Endodermal cell (in vitro differentiated cells): ENCODE measurements around the gene CIDEC. TPM values are rescaled to one million over a fixed set of nuclear protein-coding genes. Genes with fewer than 3 reads are reported as not detected.

ENCODE experiments used
- DNase-seq: peaks from one replicate; pipeline ENCODE4 v3.0.0-alpha.2; 2017
- H3K27ac ChIP-seq: 2 replicates; pipeline ENCODE4 v1.5.1; 2013; ENCODE audit warnings: mild to moderate bottlenecking, low read depth, low read length, moderate library complexity
- H3K27me3 ChIP-seq: 2 replicates; pipeline ENCODE4 v1.6.1; 2013; ENCODE audit warnings: mild to moderate bottlenecking, low read length, moderate library complexity; ENCODE audit not compliant: insufficient read depth, control insufficient read depth, poor library complexity, severe bottlenecking
- H3K36me3 ChIP-seq: 2 replicates; pipeline ENCODE4 v1.7.0; 2013; ENCODE audit warnings: mild to moderate bottlenecking, low read length, moderate library complexity; ENCODE audit not compliant: control insufficient read depth, insufficient read depth
- H3K4me1 ChIP-seq: one replicate; pipeline ENCODE4 v1.7.0; 2013; ENCODE audit warnings: low read length; ENCODE audit not compliant: control insufficient read depth, insufficient read depth
- H3K4me3 ChIP-seq: 2 replicates; pipeline ENCODE4 v1.5.1; 2013; ENCODE audit warnings: mild to moderate bottlenecking, low read length, moderate library complexity
- H3K9ac ChIP-seq: 2 replicates; pipeline ENCODE4 v1.6.1; 2013; ENCODE audit warnings: mild to moderate bottlenecking, low read length, moderate library complexity; ENCODE audit not compliant: poor library complexity, severe bottlenecking; ENCODE audit errors: extremely low read depth
- H3K9me3 ChIP-seq: 2 replicates; pipeline ENCODE4 v1.6.1; 2013; ENCODE audit warnings: mild to moderate bottlenecking, low read length, moderate library complexity; ENCODE audit not compliant: control insufficient read depth
- H3K27ac Mint-ChIP-seq: 2 replicates; pipeline ENCODE4 v1.8.0; 2020; ENCODE audit warnings: mixed read lengths
- H3K27me3 Mint-ChIP-seq: 2 replicates; pipeline ENCODE4 v1.8.0; 2021; ENCODE audit warnings: mild to moderate bottlenecking, mixed read lengths; ENCODE audit not compliant: insufficient read depth
- H3K36me3 Mint-ChIP-seq: 2 replicates; pipeline ENCODE4 v1.8.0; 2020; ENCODE audit warnings: low read depth, mixed read lengths
- H3K4me1 Mint-ChIP-seq: 2 replicates; pipeline ENCODE4 v1.8.0; 2020; ENCODE audit warnings: mixed read lengths
- H3K4me3 Mint-ChIP-seq: 2 replicates; pipeline ENCODE4 v1.8.0; 2020; ENCODE audit warnings: mild to moderate bottlenecking, moderate library complexity, mixed read lengths
- H3K9me3 Mint-ChIP-seq: 2 replicates; pipeline ENCODE4 v1.8.0; 2020; ENCODE audit warnings: mild to moderate bottlenecking, mixed read lengths
- CTCF ChIP-seq: fragments of 200-600 bp; sonication (generic); conservative IDR thresholded peaks from 2 replicates; pipeline ENCODE4 v1.5.0; 2021; ENCODE audit warnings: antibody characterized with exemption, mild to moderate bottlenecking
- WGBS, 2 experiments: methylation state at CpG; one replicate each; pipeline versions ENCODE4 v1.1.5 to v1.1.7; 2013; ENCODE audit warnings: missing lambda C conversion rate in 2 of 2, mixed read lengths in 1 of 2; ENCODE audit not compliant: insufficient coverage in 1 of 2, insufficient read length in 1 of 2; 5-methylcytosine and 5-hydroxymethylcytosine counted together
- total RNA-seq, 2 donors: library from RNA; stranded (reverse); fragmentation: NEBNext Ultra II Directional in 1 of 2; extraction: Animal tissue kit (Norgen Biotek cat#: 25700) in 1 of 2; gene quantifications; 2 replicates in 1 of 2; 3 replicates in 1 of 2; pipeline ENCODE4 v1.2.1, GENCODE V29; 2021

Gene CIDEC
- total RNA-seq, 2 donors from 2014 or later = not detected

GRCh38 chr3:9825451-9826040 lies 54.5 kb downstream of the CIDEC start:
- no peaks in the 10 kb centered on the region for H3K4me1 Mint-ChIP-seq
- 83 to 88% methylated on average over 10 to 14 of the region's 14 CpGs for WGBS, 2 experiments
- H3K9me3 ChIP-seq = no peaks in the 10 kb centered on the region
- H3K4me3 Mint-ChIP-seq = no peak overlapping the region
- H3K36me3 Mint-ChIP-seq = peaks cover 3% of the 10 kb centered on the region
- H3K27me3 Mint-ChIP-seq = no peaks in the 10 kb centered on the region
- H3K27me3 ChIP-seq = no peaks in the 10 kb centered on the region
- no peaks in the 10 kb centered on the region for H3K4me1 ChIP-seq
- H3K9me3 Mint-ChIP-seq = no peaks in the 10 kb centered on the region
- no peak for TF ChIP-seq CTCF
- H3K9ac ChIP-seq = no peak overlapping the region
- no peak overlapping the region for H3K27ac Mint-ChIP-seq
- H3K4me3 ChIP-seq = no peak overlapping the region
- H3K27ac ChIP-seq = no peak overlapping the region
- no peak for DNase-seq
- no peaks in the 10 kb centered on the region for H3K36me3 ChIP-seq

GRCh38 chr3:9820946-9821345 lies 59.1 kb downstream of the CIDEC start:
- 25 to 46% methylated on average over 1 to 2 of the region's 2 CpGs for WGBS, 2 experiments
- Histone ChIP-seq H3K9ac (no peak overlapping the region), H3K27ac (no peak overlapping the region), H3K36me3 (no peaks in the 10 kb centered on the region), H3K4me1 (no peaks in the 10 kb centered on the region), H3K9me3 (no peaks in the 10 kb centered on the region), H3K4me3 (no peak overlapping the region), H3K27me3 (no peaks in the 10 kb centered on the region)
- Mint-ChIP-seq H3K36me3 (no peaks in the 10 kb centered on the region), H3K27me3 (no peaks in the 10 kb centered on the region), H3K4me1 (no peaks in the 10 kb centered on the region), H3K27ac (no peak overlapping the region), H3K4me3 (no peak overlapping the region), H3K9me3 (no peaks in the 10 kb centered on the region)
- peak; percentile 74 for DNase-seq
- peak; percentile 79 for TF ChIP-seq CTCF

- H3K27ac ChIP-seq = no peak overlapping the region
- H3K27me3 Mint-ChIP-seq = no peaks in the 10 kb centered on the region
- DNase-seq = no peak
Observed at GRCh38 chr3:9820543-9820942, 59.5 kb downstream of the CIDEC start.

More at GRCh38 chr3:9820543-9820942, 59.5 kb downstream of the CIDEC start:
- H3K9me3 Mint-ChIP-seq = no peaks in the 10 kb centered on the region
- Histone ChIP-seq H3K36me3 (no peaks in the 10 kb centered on the region), H3K4me3 (no peak overlapping the region), H3K9me3 (no peaks in the 10 kb centered on the region), H3K4me1 (no peaks in the 10 kb centered on the region), H3K9ac (no peak overlapping the region), H3K27me3 (no peaks in the 10 kb centered on the region)
- TF ChIP-seq CTCF = no peak
- no peak overlapping the region for H3K4me3 Mint-ChIP-seq
- no peak overlapping the region for H3K27ac Mint-ChIP-seq
- no peaks in the 10 kb centered on the region for H3K36me3 Mint-ChIP-seq
- WGBS, 2 experiments = 81 to 87% methylated on average over 7 to 12 of the region's 12 CpGs
- H3K4me1 Mint-ChIP-seq = no peaks in the 10 kb centered on the region
